ENCODE measurements around the gene BMPR1B.
"Not testable (repeated sequence)": the region's sequence is repeated elsewhere in the genome, so short reads cannot be mapped to it uniquely, and the experiment has no call there.

BMPR1B gene

GRCh38 chr4:95155759-95156451 lies 398.1 kb downstream of the BMPR1B start:
- DNase-seq = peak; percentile 58

GRCh38 chr4:95156452-95156765 lies 398.7 kb downstream of the BMPR1B start:
- DNase-seq = no peak

- DNase-seq = no peak
Observed at GRCh38 chr4:95157596-95157995, 399.8 kb downstream of the BMPR1B start.

- no peak for DNase-seq
Observed at GRCh38 chr4:95158045-95158444, 400.3 kb downstream of the BMPR1B start.

GRCh38 chr4:95158626-95159025 lies 400.9 kb downstream of the BMPR1B start:
- DNase-seq = no peak

- no peak for DNase-seq
Observed at GRCh38 chr4:95159384-95159783, 401.6 kb downstream of the BMPR1B start.

- DNase-seq = no peak
Observed at GRCh38 chr4:95161781-95162469, 404.2 kb downstream of the BMPR1B start.

GRCh38 chr4:95162867-95163266 lies 405.1 kb downstream of the BMPR1B start:
- DNase-seq = no peak

- peak; percentile 84 for DNase-seq
Observed at GRCh38 chr4:95165926-95166524, 408.3 kb downstream of the BMPR1B start.

GRCh38 chr4:95167805-95168204 lies 410.1 kb downstream of the BMPR1B start:
- no peak for DNase-seq

- no peak for DNase-seq
Observed at GRCh38 chr4:95170176-95170575, 412.4 kb downstream of the BMPR1B start.

GRCh38 chr4:95171377-95171776 lies 413.6 kb downstream of the BMPR1B start:
- DNase-seq = not testable (repeated sequence)

GRCh38 chr4:95178938-95179337 lies 421.2 kb downstream of the BMPR1B start:
- DNase-seq = no peak

GRCh38 chr4:95180531-95181242 lies 422.9 kb downstream of the BMPR1B start:
- no peak for DNase-seq

GRCh38 chr4:95181243-95181995 lies 423.7 kb downstream of the BMPR1B start:
- no peak for DNase-seq

GRCh38 chr4:95181996-95182306 lies 424.2 kb downstream of the BMPR1B start:
- DNase-seq = no peak

GRCh38 chr4:95183656-95184408 lies 426.1 kb downstream of the BMPR1B start:
- DNase-seq = no peak

- no peak for DNase-seq
Observed at GRCh38 chr4:95186666-95187065, 428.9 kb downstream of the BMPR1B start.

- no peak for DNase-seq
Observed at GRCh38 chr4:95188701-95189370, 431.1 kb downstream of the BMPR1B start.

- DNase-seq = peak; percentile 9
Observed at GRCh38 chr4:95190751-95191436, 433.1 kb downstream of the BMPR1B start.

- DNase-seq = no peak
Observed at GRCh38 chr4:95191537-95191936, 433.8 kb downstream of the BMPR1B start.

Data from DMS53 (cell line).